ENCODE measurements around the gene DNAH9.

DNAH9 gene

DNA sequence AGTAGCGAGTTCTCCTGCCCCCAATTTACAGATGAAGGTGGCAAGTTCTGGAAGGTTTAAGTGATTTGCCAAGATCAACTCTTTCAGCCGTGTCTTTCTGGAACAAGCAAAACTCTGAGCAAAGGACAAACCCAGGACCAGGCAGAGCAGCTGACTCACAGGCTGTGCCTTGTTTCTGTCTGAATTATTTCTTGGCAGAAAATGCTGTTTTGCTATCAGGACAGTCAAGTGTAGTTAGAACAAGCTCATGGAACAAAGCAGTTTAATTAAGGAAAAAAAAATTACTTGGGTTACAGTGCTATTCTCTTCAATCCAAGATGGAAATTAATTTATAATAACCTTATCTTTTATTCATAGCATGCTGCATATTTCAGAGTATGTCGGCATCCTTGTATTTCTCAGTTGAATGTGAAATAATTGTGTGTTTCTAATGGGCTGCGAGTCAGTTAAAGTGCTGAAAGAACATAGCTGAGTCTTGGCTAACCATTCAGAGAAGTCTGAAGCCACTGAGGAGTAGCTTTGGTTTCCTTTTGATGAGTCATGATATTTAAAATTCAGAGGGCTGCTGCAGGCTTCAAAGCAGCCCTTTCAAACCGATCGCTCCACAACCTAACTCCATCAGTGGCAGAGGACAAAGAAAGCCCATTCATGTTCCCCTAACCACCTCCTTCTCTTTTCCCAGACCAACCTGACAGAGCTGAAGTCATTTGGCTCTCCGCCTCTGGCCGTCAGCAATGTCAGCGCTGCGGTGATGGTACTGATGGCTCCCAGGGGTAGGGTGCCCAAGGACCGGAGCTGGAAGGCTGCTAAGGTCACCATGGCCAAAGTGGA lies 255.3 kb downstream of the DNAH9 start:
- Histone ChIP-seq H3K27ac (0 out of 22 replicates have a peak overlapping the region, but pooled peaks of 1 of the 11 experiments have one; percentile 9), H3K9ac (no peak overlapping the region), H3K27me3 (no peaks in the 10 kb centered on the region), H3K4me3 (no peak overlapping the region), H3K36me3 (no peaks in the 10 kb centered on the region), H4K20me1 (no peaks in the 10 kb centered on the region), H3K4me1 (peaks cover 0 to 8% (median 0%) of the 10 kb centered on the region in 10 experiments; a peak in 2 of 20 replicates), H3K9me3 (replicated peaks in 1 of 11) (no peaks in the 10 kb centered on the region), H3K4me2 (no peak overlapping the region)
- TF ChIP-seq Cebpa-rat (IDR thresholded peaks at IDR 0.05) = no peak

DNA sequence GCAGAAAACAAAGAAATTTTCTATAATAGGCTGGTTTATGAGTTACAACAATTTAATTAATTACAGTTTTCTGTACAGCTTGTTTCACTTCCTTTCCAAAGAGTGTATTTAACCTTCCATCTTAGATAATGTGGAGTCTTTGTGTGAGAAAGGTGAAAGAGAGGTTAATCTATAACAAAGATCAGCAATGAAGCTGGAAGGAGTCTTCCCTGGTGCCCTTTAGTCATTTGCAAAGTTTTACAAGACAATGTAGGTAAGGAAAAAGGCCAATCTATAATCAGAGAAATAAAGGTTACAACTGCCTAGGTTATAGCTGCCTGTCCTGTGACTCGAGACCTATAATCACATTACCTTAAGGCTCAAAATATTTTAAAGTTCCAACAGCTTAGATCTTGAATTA lies 257.0 kb downstream of the DNAH9 start:
- peaks cover 0 to 8% (median 0%) of the 10 kb centered on the region in 10 experiments; a peak in 2 of 20 replicates for H3K4me1 ChIP-seq
- no peak overlapping the region for H3K4me3 ChIP-seq
- no peaks in the 10 kb centered on the region for H4K20me1 ChIP-seq
- no peaks in the 10 kb centered on the region for H3K27me3 ChIP-seq
- no peak overlapping the region for H3K9ac ChIP-seq
- H3K27ac ChIP-seq = no peak overlapping the region
- H3K9me3 ChIP-seq (replicated peaks in 1 of 11) = no peaks in the 10 kb centered on the region
- no peaks in the 10 kb centered on the region for H3K36me3 ChIP-seq
- no peak for TF ChIP-seq Cebpa-rat (IDR thresholded peaks at IDR 0.05)
- no peak overlapping the region for H3K4me2 ChIP-seq

DNA sequence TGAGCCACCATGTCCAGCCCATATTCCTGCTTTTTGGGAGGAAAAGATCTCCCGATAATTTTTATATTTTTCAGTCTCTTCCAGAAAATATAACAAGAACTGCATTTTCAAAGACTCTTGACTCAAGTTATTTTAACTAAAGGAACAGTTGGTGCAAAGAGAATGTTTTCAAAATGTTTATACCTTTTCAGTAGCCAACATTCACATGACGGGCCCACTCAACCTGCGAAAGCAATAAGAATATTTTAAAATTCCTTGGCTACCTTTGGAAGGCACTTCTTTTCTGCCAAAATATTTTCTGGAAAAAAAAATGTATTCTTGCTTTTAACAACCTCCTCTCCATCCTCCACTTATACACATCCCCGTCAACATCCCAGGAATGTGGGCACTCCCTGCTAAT lies 258.7 kb downstream of the DNAH9 start:
- Histone ChIP-seq H3K4me1 (peaks cover 0 to 8% (median 0%) of the 10 kb centered on the region in 10 experiments; a peak in 2 of 20 replicates), H3K4me2 (no peak overlapping the region), H3K4me3 (no peak overlapping the region), H3K9me3 (replicated peaks in 1 of 11) (no peaks in the 10 kb centered on the region), H3K36me3 (no peaks in the 10 kb centered on the region), H4K20me1 (no peaks in the 10 kb centered on the region), H3K27me3 (no peaks in the 10 kb centered on the region), H3K27ac (no peak overlapping the region), H3K9ac (no peak overlapping the region)
- TF ChIP-seq Cebpa-rat (IDR thresholded peaks at IDR 0.05) = no peak

DNA sequence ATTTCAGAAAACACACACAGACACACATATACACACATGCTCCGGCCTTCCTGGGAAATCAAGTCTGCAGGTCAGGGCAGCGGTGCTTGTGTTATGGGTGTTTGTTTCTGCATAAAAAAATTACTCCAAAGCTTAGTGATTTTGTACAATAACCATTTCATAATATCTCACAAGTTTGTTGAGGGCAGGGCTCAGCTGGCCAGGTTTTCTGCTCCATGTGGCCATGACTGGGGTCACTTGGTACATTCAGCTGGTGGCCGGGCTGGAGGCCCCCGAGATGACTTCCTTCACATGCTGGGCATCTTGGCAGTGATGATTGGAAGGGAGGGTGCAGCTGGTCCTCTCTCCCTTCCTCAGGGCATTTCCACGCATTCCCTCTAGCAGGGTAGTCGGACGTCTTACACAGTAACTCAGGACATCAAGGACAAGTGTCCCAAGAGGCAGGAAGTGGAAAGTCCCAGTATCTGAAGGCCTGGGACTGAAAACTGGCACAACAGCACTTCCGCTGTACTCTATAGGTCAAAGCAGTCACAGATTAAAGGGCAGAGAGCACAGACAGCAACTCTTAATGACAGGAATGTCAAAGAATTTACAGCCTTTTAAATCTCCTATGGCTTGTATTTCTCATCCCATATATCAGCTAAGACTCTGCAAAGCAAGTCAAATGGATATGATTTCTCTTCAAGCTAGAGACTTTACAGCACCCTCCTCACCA lies 271.6 kb downstream of the DNAH9 start:
- no peak for TF ChIP-seq Cebpa-rat (IDR thresholded peaks at IDR 0.05)
- no peak overlapping the region for H3K4me2 ChIP-seq
- H3K9ac ChIP-seq = no peak overlapping the region
- peaks cover 0 to 8% (median 0%) of the 10 kb centered on the region in 11 experiments; a peak in 3 of 22 replicates for H3K9me3 ChIP-seq (replicated peaks in 1 of 11)
- no peak overlapping the region for H3K4me3 ChIP-seq
- H4K20me1 ChIP-seq = no peaks in the 10 kb centered on the region
- peaks cover 0 to 6% (median 0%) of the 10 kb centered on the region in 10 experiments; a peak in 2 of 20 replicates for H3K4me1 ChIP-seq
- no peak overlapping the region for H3K27ac ChIP-seq
- H3K36me3 ChIP-seq = no peaks in the 10 kb centered on the region
- H3K27me3 ChIP-seq = no peaks in the 10 kb centered on the region

DNA sequence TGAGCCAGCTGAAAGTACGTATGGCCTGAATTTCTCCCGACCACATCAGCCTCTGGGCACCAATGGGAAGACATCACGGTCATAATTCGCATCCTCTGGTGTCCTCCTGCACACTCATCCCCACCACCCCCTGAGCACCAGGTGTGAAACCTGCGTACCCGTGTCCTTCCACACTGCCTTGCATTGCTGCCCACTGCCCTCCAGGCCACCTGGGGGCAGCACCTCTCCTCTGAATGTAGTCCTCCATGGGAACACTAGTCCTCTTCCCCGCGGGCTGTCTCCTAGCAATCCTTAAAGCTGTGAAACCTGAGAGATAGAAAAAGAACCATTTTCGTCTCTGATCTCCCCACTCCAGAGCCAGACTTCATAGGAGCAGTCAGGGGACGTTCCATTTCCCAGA lies 273.5 kb downstream of the DNAH9 start:
- H3K36me3 ChIP-seq = no peaks in the 10 kb centered on the region
- no peak for TF ChIP-seq Cebpa-rat (IDR thresholded peaks at IDR 0.05)
- no peak overlapping the region for H3K9ac ChIP-seq
- H4K20me1 ChIP-seq = no peaks in the 10 kb centered on the region
- H3K27ac ChIP-seq = no peak overlapping the region
- no peak overlapping the region for H3K4me3 ChIP-seq
- H3K4me2 ChIP-seq = no peak overlapping the region
- H3K9me3 ChIP-seq (replicated peaks in 1 of 11) = peaks cover 0 to 8% (median 0%) of the 10 kb centered on the region in 11 experiments; a peak in 3 of 22 replicates
- H3K27me3 ChIP-seq = no peaks in the 10 kb centered on the region
- H3K4me1 ChIP-seq = peaks cover 0 to 6% (median 4%) of the 10 kb centered on the region in 10 experiments; a peak in 5 of 20 replicates

DNA sequence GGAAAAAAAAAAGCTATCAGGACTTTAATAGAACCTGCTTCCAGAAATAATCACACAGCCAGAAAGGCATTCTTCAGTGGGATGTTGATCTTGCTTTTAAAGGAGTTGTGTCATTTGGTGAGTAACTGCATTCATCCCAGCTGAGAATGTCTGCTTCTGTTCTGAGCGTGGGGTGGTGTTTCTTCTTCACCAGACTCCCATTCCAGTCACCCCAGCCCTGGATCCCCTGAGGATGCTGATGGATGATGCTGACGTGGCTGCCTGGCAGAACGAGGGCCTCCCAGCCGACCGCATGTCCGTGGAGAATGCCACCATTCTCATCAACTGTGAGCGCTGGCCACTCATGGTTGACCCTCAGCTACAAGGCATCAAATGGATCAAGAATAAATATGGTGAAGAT lies 276.5 kb downstream of the DNAH9 start:
- no peak for TF ChIP-seq Cebpa-rat (IDR thresholded peaks at IDR 0.05)
- H3K9ac ChIP-seq = no peak overlapping the region
- H3K4me1 ChIP-seq = peaks cover 0 to 5% (median 0%) of the 10 kb centered on the region in 10 experiments; a peak in 3 of 20 replicates
- H4K20me1 ChIP-seq = no peaks in the 10 kb centered on the region
- H3K4me3 ChIP-seq = no peak overlapping the region
- no peak overlapping the region for H3K4me2 ChIP-seq
- H3K27me3 ChIP-seq = no peaks in the 10 kb centered on the region
- H3K27ac ChIP-seq = no peak overlapping the region
- H3K36me3 ChIP-seq = no peaks in the 10 kb centered on the region
- H3K9me3 ChIP-seq (replicated peaks in 1 of 11) = peaks cover 0 to 4% (median 0%) of the 10 kb centered on the region in 11 experiments; a peak in 3 of 22 replicates

DNA sequence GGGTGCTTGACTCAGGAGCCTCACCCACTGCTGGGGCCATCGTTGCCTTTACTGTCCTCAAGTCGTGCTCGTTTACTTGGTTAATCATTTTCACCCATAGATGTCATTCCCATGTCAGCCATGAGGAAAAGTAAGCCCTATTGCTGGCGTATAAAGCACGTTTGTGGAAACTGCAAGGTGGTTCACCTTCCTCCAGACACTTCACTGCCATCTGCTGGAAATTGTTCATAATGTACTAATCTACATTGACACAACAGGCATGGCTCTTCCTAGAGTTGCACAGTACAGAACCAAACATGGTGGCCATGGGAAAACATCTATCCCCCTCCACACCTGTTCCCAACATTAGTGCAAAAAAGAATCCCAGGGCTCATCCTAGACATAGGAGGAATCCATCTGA lies 282.4 kb downstream of the DNAH9 start:
- peaks cover 0 to 7% (median under 1%) of the 10 kb centered on the region in 10 experiments; a peak in 5 of 20 replicates for H3K4me1 ChIP-seq
- H3K4me2 ChIP-seq = no peak overlapping the region
- no peak overlapping the region for H3K9ac ChIP-seq
- H3K27me3 ChIP-seq = no peaks in the 10 kb centered on the region
- H3K27ac ChIP-seq = no peak overlapping the region
- no peak for TF ChIP-seq Cebpa-rat (IDR thresholded peaks at IDR 0.05)
- no peaks in the 10 kb centered on the region for H4K20me1 ChIP-seq
- H3K9me3 ChIP-seq (replicated peaks in 1 of 11) = no peaks in the 10 kb centered on the region
- no peak overlapping the region for H3K4me3 ChIP-seq
- H3K36me3 ChIP-seq = no peaks in the 10 kb centered on the region

DNA sequence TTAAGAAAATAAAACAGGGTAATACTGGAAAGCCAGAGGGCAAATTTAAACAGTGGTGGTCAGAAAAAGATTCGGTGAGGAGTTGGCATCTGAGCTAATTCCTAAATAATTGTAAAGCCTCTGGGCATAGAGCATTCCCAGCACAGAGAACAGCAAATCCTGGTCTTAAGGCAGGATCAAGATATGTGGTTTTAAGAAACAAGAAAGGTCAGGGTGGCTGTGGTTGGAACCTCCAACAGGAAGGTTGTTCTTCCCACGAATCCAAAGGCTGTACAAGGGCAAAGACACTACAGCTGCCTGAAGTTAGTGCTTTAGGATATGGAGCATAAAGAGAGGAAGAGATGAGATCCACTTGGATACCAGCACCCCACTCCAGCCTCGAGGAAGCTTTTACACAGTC lies 284.4 kb downstream of the DNAH9 start:
- no peaks in the 10 kb centered on the region for H3K36me3 ChIP-seq
- H4K20me1 ChIP-seq = no peaks in the 10 kb centered on the region
- no peaks in the 10 kb centered on the region for H3K9me3 ChIP-seq (replicated peaks in 1 of 11)
- no peaks in the 10 kb centered on the region for H3K27me3 ChIP-seq
- no peak overlapping the region for H3K4me3 ChIP-seq
- no peak overlapping the region for H3K9ac ChIP-seq
- no peak overlapping the region for H3K4me2 ChIP-seq
- no peak overlapping the region for H3K27ac ChIP-seq
- H3K4me1 ChIP-seq = peaks cover 0 to 5% (median 0%) of the 10 kb centered on the region in 10 experiments; a peak in 3 of 20 replicates
- no peak for TF ChIP-seq Cebpa-rat (IDR thresholded peaks at IDR 0.05)

DNA sequence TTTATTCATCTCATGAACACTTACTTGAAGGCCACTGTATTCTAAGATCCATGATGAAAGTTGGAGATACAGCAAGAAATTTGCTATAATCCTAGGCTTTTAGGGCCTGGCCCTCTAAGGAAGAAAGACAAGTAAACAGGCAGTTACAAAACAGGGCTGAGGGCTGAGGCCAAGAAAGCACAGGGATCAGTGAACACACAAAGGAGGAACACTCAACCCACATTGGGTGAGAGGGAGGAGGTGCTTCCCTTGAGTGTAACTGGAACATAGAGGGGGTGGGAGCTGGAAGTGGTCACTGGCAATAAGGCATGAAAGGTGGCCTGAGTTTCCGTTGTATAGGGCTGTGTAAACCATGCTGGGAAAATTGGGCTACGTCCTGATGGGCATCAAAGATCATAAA lies 286.8 kb downstream of the DNAH9 start:
- no peak for TF ChIP-seq Cebpa-rat (IDR thresholded peaks at IDR 0.05)
- H3K36me3 ChIP-seq = no peaks in the 10 kb centered on the region

More for the DNA sequence above, 286.8 kb downstream of the DNAH9 start:
- H3K27ac ChIP-seq = no peak overlapping the region
- no peak overlapping the region for H3K4me3 ChIP-seq
- no peak overlapping the region for H3K9ac ChIP-seq
- no peaks in the 10 kb centered on the region for H4K20me1 ChIP-seq
- H3K4me2 ChIP-seq = peak overlapping the region in 1 of 11 experiments; percentile 13; a peak in 2 of 22 replicates
- H3K9me3 ChIP-seq (replicated peaks in 1 of 11) = no peaks in the 10 kb centered on the region
- H3K4me1 ChIP-seq = peaks cover 0 to 5% (median 0%) of the 10 kb centered on the region in 10 experiments; a peak in 3 of 20 replicates
- no peaks in the 10 kb centered on the region for H3K27me3 ChIP-seq

Data from BLaER1 treated with 17β-estradiol and CSF1 and Interleukin-3, amounts not matched to agents 10 nM and 100 nM (cell line).